Retina (tissue), 1 donor: ENCODE measurements around the gene KLHL35.

Experiments used
- DNase-seq: peaks from one replicate; pipeline ENCODE4 v3.0.0-alpha.2; 2016

Gene KLHL35

GRCh38 chr11:75440960-75441803, 8.2 kb upstream of the KLHL35 start:
- DNase-seq = no peak

- no peak for DNase-seq
These were observed 6.6 kb upstream of the KLHL35 start for GRCh38 chr11:75439495-75440120.

- no peak for DNase-seq
These were observed 6.0 kb upstream of the KLHL35 start for GRCh38 chr11:75439026-75439425.

GRCh38 chr11:75437966-75438659, 5.1 kb upstream of the KLHL35 start:
- no peak for DNase-seq

- DNase-seq = no peak
These were observed 3.8 kb upstream of the KLHL35 start for GRCh38 chr11:75436806-75437205.

DNA sequence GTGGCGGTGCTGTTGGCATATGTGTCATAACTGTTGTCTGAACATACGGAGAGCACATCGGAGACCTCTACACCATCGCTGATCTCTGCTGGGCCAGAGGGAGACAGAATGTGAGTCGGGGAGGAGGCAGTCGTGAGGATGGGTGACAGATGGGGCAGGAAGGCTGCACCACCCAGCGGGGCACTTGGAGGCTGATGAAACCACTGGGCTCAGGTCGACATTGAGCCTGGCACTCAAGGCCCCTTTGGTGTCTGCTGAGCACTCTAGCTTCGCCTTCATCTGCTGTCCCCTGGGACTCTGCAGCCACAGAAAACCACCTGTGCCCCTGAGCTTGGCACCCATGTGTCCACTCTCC, 2.5 kb upstream of the KLHL35 start:
- no peak for DNase-seq

DNA sequence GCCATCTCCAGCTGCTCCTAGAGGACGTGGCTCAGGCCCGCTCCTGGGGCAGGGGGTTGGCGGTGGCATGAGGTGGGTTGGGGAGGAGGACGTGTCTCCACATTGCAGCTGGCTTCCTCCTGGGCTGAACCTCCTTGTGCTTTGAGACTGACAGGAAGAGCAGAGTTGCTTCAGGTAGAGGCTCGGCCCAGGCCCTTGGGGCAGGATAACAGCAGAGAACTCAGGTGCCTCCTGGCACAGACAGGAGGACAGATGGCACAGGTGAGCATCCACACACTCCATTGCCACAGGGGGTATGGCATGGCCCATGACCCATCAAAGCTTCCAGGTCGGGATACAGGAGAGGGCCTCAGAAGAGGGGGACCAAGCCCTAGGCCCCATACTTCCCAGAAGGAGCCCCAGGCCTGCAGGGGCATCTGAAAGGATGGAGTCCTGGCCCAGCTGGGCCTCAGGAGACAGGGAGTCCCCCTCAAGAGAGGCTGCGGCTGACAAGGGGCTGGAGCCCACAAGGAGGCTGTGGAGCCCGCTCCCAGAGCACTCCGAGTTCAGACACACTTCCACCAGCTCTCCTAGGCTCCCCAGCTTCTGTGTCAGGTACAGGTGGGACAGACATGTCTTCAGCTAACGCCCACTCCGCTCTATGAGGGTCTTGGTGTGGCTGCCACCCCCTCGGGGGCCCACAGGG, 2.0 kb upstream of the KLHL35 start:
- no peak for DNase-seq

DNA sequence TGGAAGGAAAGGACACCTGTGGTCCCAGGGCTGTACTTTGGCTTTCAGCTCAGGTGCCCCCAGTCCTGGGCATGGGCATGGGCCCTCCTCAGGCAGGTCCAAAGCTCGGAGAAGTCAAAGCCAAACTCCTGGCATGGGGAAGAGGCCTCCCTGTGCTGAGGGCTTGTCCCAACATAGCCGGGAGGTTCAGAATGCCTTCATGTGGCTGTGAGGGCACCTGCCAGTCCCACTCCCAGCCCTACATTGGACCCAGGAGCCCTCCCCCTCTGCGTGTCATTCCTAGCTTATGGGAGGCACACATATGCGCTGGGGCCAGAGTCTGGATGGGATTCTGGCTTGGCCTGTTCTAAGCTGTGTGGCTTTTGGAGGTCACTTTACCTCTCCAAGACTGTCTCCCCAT, 1.0 kb upstream of the KLHL35 start:
- no peak for DNase-seq

DNA sequence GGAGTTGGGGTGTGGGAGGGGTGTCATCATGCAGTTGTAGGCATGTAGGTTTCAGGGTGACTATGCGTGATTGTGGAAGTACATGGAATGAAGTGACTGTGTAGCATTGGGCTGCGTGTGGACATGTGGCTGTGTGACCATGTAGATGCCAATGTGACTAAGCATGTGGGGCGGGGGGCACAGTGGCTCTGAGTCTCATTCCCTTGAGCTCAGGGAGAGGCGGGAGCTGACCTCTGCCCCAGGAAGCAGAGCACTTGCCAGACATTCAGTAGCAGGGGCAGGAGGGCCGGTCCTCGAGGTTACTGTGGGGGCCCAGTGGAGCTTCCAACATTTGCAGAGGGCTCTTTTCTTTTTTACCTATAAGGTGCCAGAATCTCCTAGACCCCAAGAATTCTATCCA, 440 bp upstream of the KLHL35 start:
- DNase-seq = no peak

DNA sequence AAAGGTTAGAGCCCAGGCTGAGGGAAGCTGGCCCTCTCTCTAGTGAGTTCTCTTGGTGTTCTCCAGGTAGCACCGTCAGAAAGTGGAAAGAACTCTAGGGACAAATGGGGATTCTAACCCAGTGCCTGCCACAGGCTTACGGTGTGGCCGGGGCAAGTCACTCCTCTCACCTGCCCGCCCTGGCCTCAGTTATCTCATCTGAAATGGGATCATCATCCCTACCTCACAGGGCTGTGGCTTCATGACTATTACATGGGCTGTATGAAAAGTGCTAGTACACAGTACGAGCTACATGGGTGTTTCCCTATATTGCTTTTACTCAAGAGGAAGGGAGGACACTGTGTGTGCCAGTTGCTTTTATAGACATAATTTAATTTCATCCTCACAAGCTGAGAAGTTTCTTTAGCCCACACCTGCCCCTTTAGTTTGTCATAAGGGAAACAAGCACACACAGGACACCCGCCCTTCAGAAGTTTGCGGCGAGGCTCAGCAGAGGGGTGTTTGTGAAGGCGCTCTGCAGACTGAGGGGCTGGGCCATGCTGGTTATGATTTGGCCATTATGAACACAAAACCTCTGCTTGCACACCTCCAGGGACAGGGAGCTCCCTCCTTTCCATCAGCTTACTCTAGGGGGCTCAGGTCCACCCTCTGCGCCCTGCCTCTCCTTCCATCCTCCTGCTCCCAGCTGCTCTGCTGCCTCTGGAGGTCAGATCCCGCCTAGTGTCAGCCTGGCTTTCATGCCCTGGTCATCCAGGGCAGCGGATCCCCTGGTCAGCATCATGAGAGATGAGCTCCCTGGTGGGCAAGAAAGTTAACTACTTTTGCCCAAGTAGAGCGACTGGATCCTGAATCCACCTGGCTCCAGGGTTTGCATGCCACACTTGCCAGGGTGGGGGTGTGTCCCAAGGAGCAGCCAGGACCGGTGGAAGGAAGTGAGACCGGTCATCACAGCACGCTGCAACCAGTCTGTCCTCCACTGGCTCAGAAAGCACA, 1.2 kb downstream of the KLHL35 start:
- peak; percentile 44 for DNase-seq

DNA sequence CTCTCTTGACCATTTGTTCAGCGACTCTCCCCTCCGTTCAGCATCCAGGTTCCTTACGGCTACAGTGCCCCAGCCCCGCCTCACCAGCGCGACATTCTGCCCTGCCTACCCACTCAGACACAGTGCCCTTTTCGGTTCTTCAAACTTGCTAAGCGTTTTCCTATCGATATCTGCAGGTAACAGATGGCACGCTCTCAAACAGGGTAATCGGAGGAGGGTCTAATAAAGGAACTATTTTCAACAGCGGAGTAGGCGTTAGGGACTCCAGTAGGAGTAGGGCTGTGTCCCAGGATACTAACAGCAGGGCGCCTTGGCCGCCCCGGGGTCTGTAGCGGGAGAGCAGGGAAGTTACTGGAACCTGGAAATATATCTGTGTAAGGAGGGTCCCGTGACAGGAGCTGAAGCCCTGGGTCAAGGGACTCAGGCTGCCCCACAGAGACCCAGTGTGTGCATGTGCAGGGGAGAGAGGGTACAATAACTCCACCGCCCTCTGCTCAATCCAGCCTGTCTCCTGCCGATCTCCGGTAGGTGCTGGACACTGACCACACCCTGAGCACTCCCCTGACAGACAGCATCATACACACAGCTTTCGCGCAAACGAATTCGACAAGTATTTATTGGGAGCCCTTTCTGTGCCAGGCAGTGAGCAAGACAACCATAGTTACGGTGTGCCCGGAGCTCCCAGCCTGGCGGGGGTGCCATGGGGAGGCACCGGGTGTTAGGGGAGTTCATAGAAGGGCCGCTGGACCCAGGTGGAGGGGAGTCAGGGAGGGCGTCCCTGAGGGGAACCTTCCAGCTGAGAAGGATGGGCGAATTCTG, 2.1 kb downstream of the KLHL35 start:
- DNase-seq = peak; percentile 75

GRCh38 chr11:75429902-75430713, 2.9 kb downstream of the KLHL35 start:
- DNase-seq = no peak

GRCh38 chr11:75429641-75429901, 3.4 kb downstream of the KLHL35 start:
- peak; percentile 60 for DNase-seq

DNA sequence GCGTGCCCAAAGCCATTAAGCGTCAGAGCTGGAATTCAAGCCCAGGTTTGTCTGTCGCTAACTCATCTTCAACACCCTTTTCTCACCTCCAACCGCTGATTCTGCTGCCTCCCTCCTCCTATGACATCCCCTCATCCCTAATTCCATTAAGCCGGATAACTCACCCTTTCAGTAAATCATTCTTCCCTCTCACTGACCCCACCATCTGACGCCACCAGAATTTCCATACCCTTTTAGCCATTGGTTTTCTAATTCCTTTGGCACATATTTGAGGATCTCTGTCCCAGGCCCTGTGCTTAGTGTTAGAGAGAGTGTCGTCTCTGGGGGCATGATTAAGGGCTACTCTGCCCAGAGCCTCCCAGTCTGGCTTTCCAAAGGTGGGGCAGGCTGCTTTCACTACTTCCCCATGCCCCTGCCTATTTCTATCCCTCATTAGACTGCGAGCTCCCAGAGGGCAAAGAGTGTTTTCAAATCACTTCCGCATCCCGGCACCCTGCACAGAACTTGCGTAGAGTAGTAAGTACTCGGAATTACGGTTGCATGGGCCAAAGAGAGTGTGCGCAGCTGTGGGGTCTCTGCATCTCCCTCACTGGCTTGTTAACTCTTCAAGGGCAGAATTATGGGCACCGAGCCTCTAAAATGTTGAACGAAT, 3.9 kb downstream of the KLHL35 start:
- DNase-seq = no peak

DNA sequence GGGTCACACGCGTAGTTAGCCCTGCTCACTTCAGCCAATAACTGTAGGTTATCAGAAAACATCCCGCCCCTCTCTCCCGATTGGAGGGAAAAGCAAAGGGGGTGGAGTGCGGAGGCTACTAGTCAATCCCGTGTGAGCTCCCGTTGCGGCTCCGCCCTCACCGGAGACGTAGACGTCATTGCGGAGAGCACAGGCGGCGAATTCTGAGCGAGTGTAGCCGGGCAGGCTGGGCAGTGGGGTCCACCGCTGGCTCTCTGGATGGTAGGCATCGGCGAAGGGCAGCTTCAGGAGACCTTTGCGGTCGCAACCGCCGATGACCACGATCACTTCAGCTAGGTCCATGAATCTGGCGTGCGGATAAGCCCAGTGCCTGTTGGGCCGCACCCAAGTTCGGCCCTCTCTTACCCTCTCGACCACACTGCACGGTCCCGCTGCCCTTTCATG, 4.7 kb downstream of the KLHL35 start:
- peak; percentile 59 for DNase-seq

DNA sequence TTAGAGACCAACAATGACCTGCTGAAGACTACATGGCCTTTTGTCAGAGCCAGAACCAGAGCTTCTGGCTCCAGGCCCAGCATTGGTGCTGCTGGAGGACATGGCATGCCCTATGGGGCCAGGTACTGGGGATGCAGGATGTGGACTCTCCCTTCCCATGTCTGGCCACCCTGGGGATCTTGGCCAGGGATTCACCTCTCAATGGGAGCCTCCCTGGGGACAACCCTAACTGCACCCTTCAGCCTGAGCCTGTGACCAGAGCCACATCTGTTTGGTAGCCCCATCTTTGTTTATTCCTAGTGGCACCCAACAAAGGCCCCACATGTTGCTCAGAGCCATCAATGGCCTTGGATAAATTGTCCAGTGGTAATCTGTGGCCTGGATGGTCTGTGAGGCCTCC, 5.8 kb downstream of the KLHL35 start:
- no peak for DNase-seq

GRCh38 chr11:75426720-75427086, 6.3 kb downstream of the KLHL35 start:
- DNase-seq = no peak

- no peak for DNase-seq
These were observed 7.6 kb downstream of the KLHL35 start for GRCh38 chr11:75425422-75425821.

DNA sequence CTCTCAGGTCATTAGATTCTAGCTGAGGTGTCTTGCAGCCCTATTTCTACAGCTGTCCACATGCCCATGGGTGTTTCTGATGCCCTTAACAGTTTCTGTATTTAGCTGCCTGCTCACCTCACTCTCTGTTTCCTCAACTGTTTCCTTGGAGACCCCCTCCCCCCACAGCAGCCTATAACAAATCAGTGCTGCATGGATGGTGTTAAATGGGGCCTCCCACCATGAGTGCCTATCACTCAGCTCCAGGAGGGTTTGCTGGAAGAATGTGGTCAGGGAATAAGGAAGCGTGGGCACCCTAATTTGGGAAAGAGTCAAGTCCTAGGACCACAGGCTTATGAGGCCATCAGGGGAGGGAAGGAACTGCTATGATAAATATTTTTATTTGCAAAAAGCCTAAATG, 8.6 kb downstream of the KLHL35 start:
- peak; percentile 63 for DNase-seq

- no peak for DNase-seq
These were observed 9.3 kb downstream of the KLHL35 start for GRCh38 chr11:75423721-75424120.
